NB4 (cell line): Measurements from ENCODE around the gene CALR.

Source experiments
- POLR2A ChIP-seq: IDR thresholded peaks from 2 replicates; pipeline ENCODE4 v1.6.1; 2011; ENCODE audit warnings: mild to moderate bottlenecking; ENCODE audit not compliant: insufficient read length; ENCODE audit errors: extremely low read depth
- TF ChIP-seq, protein P1 (sequence below): IDR thresholded peaks from one replicate; pipeline ENCODE4 v1.5.1; 2012; ENCODE audit warnings: low read depth, low read length

DNA sequence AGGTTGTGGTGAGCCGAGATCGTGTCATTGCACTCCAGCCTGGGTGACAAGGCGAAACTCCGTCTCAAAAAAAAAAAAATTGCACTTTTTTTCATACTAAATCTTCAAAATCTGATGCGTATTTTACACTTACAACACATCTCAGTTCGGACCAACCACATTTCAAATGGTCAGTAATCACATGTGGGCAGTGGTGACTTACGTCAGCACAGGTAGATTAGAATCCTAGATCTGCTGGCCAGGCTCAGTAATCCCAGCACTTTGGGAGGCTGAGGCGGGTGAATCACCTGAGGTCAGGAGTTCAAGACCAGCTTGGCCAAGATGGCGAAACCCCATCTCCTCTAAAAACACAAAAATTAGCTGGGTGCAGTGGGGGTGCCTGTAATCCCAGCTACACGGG, 3.3 kb upstream of the CALR start:
- no peak for TF ChIP-seq POLR2A
- TF ChIP-seq, protein P1, sequence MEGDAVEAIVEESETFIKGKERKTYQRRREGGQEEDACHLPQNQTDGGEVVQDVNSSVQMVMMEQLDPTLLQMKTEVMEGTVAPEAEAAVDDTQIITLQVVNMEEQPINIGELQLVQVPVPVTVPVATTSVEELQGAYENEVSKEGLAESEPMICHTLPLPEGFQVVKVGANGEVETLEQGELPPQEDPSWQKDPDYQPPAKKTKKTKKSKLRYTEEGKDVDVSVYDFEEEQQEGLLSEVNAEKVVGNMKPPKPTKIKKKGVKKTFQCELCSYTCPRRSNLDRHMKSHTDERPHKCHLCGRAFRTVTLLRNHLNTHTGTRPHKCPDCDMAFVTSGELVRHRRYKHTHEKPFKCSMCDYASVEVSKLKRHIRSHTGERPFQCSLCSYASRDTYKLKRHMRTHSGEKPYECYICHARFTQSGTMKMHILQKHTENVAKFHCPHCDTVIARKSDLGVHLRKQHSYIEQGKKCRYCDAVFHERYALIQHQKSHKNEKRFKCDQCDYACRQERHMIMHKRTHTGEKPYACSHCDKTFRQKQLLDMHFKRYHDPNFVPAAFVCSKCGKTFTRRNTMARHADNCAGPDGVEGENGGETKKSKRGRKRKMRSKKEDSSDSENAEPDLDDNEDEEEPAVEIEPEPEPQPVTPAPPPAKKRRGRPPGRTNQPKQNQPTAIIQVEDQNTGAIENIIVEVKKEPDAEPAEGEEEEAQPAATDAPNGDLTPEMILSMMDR: no peak
